SK-N-MC (cell line): Measurements from ENCODE around the gene SLC1A7.

Experiments
- DNase-seq: peaks from one replicate; pipeline ENCODE4 v3.0.0-alpha.2; 2011; ENCODE audit warnings: low read depth, low spot score
- H3K27ac ChIP-seq: fragments of 200-600 bp; sonication (generic); 2 replicates; pipeline ENCODE4 v1.5.1; 2016; ENCODE audit warnings: mixed run types
- H3K36me3 ChIP-seq: fragments of 200-600 bp; sonication (generic); 2 replicates; pipeline ENCODE4 v1.6.1; 2017; ENCODE audit warnings: antibody characterized with exemption, low read length, mixed read lengths; ENCODE audit not compliant: insufficient read depth
- H3K4me3 ChIP-seq: fragments of 200-600 bp; sonication (generic); 2 replicates; pipeline ENCODE4 v1.5.1; 2016
- H3K9ac ChIP-seq: fragments of 200-600 bp; sonication (generic); 2 replicates; pipeline ENCODE4 v1.8.0; 2017; ENCODE audit warnings: mixed run types, mixed read lengths; ENCODE audit not compliant: insufficient read length
- H3K9me3 ChIP-seq: fragments of 200-600 bp; sonication (generic); 2 replicates; pipeline ENCODE4 v1.6.1; 2017; ENCODE audit warnings: low read depth, mild to moderate bottlenecking, antibody characterized with exemption, low read length, moderate library complexity, mixed read lengths
- EZH2 ChIP-seq: fragments of 200-600 bp; sonication (generic); IDR thresholded peaks from one replicate; pipeline ENCODE4 v1.6.1; 2017; ENCODE audit warnings: antibody characterized with exemption
- FOXP2 ChIP-seq: optimal IDR thresholded peaks from 2 replicates; pipeline ENCODE3; 2011; ENCODE audit warnings: mild to moderate bottlenecking, moderate library complexity; ENCODE audit not compliant: insufficient read depth; ENCODE audit errors: extremely low read length, control extremely low read depth
- POLR2AphosphoS5 ChIP-seq: IDR thresholded peaks from 2 replicates; pipeline ENCODE4 v1.6.1; 2012; ENCODE audit warnings: mild to moderate bottlenecking, low read depth, low read length, borderline replicate concordance

SLC1A7 gene

DNA sequence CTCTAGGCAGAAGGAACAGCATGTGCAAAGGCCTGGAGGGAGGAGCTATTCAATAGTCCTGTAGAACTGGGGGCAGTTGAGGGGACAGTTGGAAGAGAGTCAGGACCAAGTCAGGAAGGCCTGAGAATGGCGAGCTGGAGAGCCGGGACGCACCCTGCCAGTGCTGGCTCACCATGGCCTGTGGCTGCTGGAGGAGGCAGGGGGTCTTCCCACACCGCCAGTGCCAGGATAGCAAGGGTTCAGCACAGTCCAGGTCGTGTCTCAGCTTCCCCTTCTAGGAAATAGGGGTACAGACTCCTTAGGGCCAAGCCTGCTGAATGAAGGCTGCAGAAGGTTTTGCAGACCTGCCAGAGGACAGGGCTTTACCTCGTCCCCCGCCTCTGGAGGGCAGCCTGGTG, 73.2 kb downstream of the SLC1A7 start:
- TF ChIP-seq EZH2 (no peak), FOXP2 (no peak), POLR2AphosphoS5 (no peak)
- no peak for DNase-seq
- Histone ChIP-seq H3K4me3 (no peak overlapping the region), H3K9ac (no peak overlapping the region), H3K9me3 (no peaks in the 10 kb centered on the region), H3K36me3 (no peaks in the 10 kb centered on the region), H3K27ac (no peak overlapping the region)

DNA sequence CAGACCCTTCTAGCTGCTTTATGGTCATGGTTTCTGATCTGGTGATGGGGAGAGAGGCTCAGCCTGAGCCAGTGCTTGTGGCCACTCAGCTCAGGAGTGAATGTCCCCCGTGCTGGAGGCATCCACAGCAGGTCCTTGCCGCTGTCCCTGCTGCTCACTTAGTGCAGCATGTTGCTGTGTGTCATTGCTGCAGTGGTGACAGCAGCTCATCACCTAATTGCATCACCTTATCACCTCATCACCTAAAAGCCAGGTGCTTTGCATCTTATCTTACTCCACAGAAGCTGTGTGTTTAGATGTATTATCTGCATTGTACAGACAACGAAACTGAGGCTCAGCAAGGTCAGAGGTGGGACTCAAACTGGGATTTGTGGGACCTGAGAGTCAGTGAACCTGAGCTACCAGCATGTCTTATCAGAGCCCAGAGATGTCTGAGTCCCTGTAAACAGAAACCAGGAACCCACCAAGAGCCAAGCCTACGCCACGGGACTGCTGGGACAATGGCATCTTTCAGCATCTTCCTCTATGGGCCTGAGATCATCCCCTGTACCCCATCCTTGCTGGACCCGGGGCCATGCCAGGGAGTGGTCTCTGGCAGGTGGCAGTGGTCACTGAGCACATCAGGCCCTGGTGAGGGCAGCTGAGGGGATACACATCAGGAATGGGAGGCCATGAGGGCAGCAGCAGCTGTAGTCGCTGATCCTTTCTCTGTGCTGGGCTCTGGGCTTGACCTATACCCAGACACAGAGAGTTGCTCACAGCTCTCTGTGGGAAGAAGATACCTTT, 73.9 kb downstream of the SLC1A7 start:
- H3K9me3 ChIP-seq, result no peaks in the 10 kb centered on the region
- H3K9ac ChIP-seq, result no peak overlapping the region
- TF ChIP-seq FOXP2 (no peak), EZH2 (no peak), POLR2AphosphoS5 (no peak)
- no peak for DNase-seq
- H3K4me3 ChIP-seq, result no peak overlapping the region
- no peaks in the 10 kb centered on the region for H3K36me3 ChIP-seq
- H3K27ac ChIP-seq, result no peak overlapping the region

DNA sequence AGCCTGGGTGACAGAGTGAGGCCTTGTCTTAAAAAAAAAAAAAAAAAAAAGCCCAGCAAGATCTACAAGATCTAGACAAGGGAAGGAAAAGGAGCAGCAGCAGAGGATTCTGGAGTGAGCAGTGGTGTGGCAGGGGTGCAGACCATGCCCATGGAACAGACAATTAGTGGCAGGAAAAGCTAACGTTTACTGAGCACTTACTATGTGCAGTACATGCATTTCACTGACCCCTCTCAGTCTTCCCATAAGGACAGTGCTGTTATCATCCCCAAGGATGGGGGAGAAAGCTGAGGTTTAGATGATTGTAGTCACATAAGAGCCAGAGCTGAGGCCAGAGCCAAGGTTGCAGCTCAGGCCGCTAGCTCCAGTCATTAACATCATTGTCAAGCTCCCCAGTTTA, 74.6 kb downstream of the SLC1A7 start:
- Histone ChIP-seq H3K4me3 (no peak overlapping the region), H3K36me3 (no peaks in the 10 kb centered on the region), H3K9me3 (no peaks in the 10 kb centered on the region), H3K9ac (no peak overlapping the region), H3K27ac (no peak overlapping the region)
- no peak for DNase-seq
- TF ChIP-seq POLR2AphosphoS5 (no peak), EZH2 (no peak), FOXP2 (no peak)

DNA sequence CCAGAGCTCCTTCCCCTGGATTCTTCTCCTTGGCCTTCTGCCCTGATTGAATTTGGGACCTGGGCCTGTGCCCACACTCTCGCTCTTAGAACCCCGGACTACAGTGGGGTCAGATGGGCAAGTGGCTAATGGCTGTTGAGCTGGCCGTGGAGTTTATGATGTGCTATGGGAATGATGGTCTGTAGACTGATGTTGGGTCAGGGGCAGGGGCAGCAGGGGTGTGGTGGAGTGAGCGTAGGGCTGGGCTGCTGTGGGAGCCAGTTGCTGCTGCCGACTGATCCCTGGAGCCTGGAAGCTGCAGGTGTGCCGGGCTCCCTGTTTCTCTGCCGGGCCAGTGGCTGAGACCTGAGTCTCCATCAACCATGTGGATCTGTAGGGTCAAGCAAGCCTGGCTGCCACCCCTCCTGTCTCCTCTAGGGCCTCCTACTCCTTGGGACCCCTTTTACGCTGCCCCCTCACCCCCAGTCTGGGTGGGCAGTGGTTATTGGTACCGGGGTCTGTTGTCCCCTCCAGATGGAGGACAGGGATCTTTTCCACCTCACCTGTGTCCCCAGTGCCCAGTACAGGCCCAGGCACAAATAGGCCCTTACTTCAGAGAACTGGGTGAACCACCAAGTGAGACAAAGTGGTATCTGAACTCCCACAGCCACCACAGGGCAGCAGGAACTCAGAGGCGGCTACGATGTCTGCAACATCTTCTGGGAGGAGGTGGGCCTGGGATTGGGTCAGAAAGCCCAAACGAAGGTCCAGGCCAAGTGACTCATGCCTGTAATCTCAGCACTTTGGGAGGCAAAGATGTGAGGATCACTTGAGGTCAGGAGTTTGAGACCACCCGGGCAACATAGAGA, 75.3 kb downstream of the SLC1A7 start:
- no peaks in the 10 kb centered on the region for H3K9me3 ChIP-seq
- no peak overlapping the region for H3K4me3 ChIP-seq
- no peak overlapping the region for H3K9ac ChIP-seq
- no peak overlapping the region for H3K27ac ChIP-seq
- DNase-seq, result no peak
- no peaks in the 10 kb centered on the region for H3K36me3 ChIP-seq
- TF ChIP-seq POLR2AphosphoS5, result no peak
- TF ChIP-seq EZH2, result no peak
- TF ChIP-seq FOXP2, result no peak

DNA sequence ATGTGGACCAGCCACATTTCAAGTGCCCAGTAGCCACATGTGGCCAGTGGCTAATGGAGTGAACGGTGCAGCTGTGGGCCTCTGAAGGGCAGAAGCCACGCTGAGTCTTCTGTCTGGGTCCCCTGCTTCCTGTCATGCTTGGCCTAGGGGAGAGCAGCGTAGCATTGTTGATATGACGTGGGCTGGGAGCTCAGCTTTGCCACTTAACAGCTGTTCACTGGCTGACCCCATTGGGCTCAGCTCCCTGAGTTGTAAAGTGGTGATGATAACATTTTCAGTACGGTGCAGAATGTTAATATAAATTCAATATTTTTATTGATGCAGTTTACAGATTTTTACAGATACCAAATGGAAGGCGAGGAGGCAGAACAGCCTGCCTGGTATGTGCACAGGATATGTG, 76.0 kb downstream of the SLC1A7 start:
- H3K36me3 ChIP-seq, result no peaks in the 10 kb centered on the region
- H3K27ac ChIP-seq, result no peak overlapping the region
- no peak for DNase-seq
- no peak overlapping the region for H3K9ac ChIP-seq
- no peak overlapping the region for H3K4me3 ChIP-seq
- H3K9me3 ChIP-seq, result no peaks in the 10 kb centered on the region
- TF ChIP-seq EZH2, result no peak
- no peak for TF ChIP-seq FOXP2
- no peak for TF ChIP-seq POLR2AphosphoS5

DNA sequence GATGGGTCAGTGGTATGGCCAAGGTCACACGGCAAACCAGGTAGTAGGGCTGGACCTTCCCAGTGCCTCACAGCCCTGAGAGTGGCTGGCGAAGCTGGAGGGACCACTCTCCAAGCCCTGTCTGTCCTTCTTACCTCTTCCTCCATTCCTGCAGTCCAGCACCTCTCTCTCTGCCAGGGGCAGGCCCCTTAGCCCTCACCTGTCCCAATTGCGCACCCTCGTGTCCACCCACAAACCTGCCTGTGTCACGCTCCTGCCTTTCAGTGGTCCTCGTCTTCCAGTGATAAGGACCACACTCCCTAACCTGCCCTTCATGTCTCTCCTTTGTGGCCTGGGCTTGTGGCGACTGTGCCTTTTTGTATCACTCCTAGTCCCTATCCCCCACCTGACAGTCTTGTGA, 77.0 kb downstream of the SLC1A7 start:
- H3K27ac ChIP-seq, result no peak overlapping the region
- H3K9ac ChIP-seq, result no peak overlapping the region
- no peak for TF ChIP-seq FOXP2
- no peak for TF ChIP-seq EZH2
- no peak for TF ChIP-seq POLR2AphosphoS5
- H3K4me3 ChIP-seq, result no peak overlapping the region
- no peaks in the 10 kb centered on the region for H3K36me3 ChIP-seq
- H3K9me3 ChIP-seq, result no peaks in the 10 kb centered on the region
- no peak for DNase-seq

DNA sequence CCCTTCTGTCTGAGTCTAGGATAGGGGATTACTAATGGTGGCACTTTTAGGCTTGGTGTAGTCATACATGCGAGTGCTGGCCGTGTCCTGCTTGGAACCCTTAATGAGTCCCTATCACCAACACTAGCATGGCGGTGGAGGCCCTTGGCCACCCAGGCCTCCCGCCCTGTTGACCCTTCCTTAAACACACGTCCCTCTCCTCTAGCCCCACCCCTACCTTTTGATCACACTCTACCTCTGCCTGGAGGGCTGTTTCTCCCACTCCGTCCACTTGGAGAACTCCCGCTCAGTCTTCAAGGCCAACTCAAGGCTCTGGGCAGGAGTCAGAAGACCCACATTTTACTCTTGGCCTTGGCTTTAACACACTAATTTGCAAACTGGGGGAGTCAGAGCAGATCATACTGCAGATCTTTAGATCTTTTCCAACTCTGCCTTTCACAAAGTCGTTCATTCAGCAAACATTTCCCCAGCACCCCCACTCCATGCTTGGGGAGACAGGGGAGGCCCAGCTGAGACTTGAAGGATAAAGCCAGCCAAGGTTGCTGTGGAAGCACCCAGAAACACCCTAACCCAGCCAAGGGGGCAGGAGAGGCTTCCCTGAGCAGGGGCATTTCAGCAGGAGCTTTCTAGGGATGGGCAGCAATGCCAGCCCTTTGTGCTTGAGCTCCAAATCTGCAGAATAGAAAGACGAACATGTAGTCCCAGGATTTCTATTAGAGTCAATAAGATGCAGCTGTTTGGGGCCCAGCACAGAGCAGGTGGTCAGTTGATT, 78.5 kb downstream of the SLC1A7 start:
- DNase-seq, result no peak
- Histone ChIP-seq H3K9ac (no peak overlapping the region), H3K4me3 (no peak overlapping the region), H3K36me3 (no peaks in the 10 kb centered on the region), H3K27ac (no peak overlapping the region), H3K9me3 (no peaks in the 10 kb centered on the region)
- TF ChIP-seq POLR2AphosphoS5 (no peak), FOXP2 (no peak), EZH2 (no peak)
